Panc1 (cell line): ENCODE results near the gene CD28.

Experiments used
- CTCF ChIP-seq: fragments of 450-650 bp; IDR thresholded peaks from 2 replicates; pipeline ENCODE4 v1.5.1; 2017; ENCODE audit warnings: mild to moderate bottlenecking
- POLR2AphosphoS5 ChIP-seq: IDR thresholded peaks from 2 replicates; pipeline ENCODE4 v1.6.1; 2012; ENCODE audit warnings: mild to moderate bottlenecking, low read depth, low read length, moderate library complexity

- TF ChIP-seq POLR2AphosphoS5: no peak
- no peak for TF ChIP-seq CTCF
Measured at GRCh38 chr2:203732953-203733510, 26.6 kb downstream of the CD28 start.
